ENCODE measurements around the gene UCP2. TPM values are rescaled to one million over a fixed set of nuclear protein-coding genes. Genes with fewer than 3 reads are reported as not detected.

The UCP2 gene
- total RNA-seq, 4 donors from 2014 or later, result 36.7 to 57.6 (median 39.6) TPM

- WGBS, 2 donors (ENCODE audit: low coverage in 1 of 2), result 81% methylated on average over 4 of the region's 4 CpGs; no CpG with 5 or more reads in 1 of the 2 donors
- Histone ChIP-seq H3K36me3 (no peaks in the 10 kb centered on the region), H3K27ac (no peak overlapping the region), H3K4me3 (no peak overlapping the region), H3K27me3 (no peaks in the 10 kb centered on the region), H3K9me3 (no peaks in the 10 kb centered on the region), H3K4me1 (peaks cover 0 to 13% (median 4%) of the 10 kb centered on the region in 4 donors)
- TF ChIP-seq EP300 (IDR thresholded peaks at IDR 0.05; ENCODE audit: low read depth) (no peak), CTCF (IDR thresholded peaks at IDR 0.05) (no peak), POLR2AphosphoS5 (IDR thresholded peaks at IDR 0.05) (no peak), POLR2A (IDR thresholded peaks at IDR 0.05) (no peak)
- intact Hi-C loops (cut with DNase I; ENCODE audit: low total_unique reads), result no loop called here
- in situ Hi-C loops (cut with MboI; ENCODE audit: low pct_ligation_motif_present in 1 of 4, low pct_unique_long_range_greater_than_20kb in 1 of 4, low sequenced_read_pairs in 3 of 4), result no loop called here
- DNase-seq, result no peak
Observed at GRCh38 chr11:73949246-73949645, 33.4 kb downstream of the UCP2 start.

DNA sequence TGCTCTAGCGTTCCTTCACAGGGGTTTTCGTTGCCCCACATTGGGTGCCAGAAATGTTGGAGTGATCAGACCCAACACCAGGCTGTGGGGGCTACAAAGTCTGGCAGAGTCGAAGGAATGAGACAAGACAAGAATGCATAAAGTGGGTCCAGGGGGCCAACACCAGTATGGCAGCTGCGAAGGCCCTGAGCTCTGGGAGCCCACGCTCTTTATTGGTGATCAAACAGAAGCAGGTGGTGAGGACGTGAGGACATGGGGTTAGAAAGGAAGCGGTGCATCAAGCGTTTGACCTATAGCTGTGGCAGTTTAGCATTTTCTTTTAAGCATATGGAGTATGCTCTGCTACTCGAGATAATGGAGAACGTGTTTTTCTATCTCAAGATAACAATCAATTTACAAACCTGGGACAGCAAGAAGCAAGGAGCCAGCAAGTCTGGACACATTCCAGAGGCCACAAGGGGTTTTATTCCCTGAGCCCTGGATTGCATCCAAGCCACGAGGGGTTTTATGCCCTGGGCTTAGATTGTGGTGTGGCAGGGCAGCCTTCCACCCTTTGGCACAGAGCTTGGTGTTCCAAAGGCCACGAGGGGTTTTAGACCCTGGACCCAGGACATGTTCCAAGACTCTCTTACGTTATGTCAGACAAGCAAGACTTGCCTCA lies 35.7 kb downstream of the UCP2 start:
- in situ Hi-C loops (cut with MboI; ENCODE audit: low pct_ligation_motif_present in 1 of 4, low pct_unique_long_range_greater_than_20kb in 1 of 4, low sequenced_read_pairs in 3 of 4) (no loop called here), intact Hi-C loops (cut with DNase I; ENCODE audit: low total_unique reads) (no loop called here)
- 81 to 83% methylated on average over 5 to 13 of the region's 13 CpGs for WGBS, 2 donors (ENCODE audit: low coverage in 1 of 2)
- H3K4me3 ChIP-seq, result no peak overlapping the region
- no peaks in the 10 kb centered on the region for H3K36me3 ChIP-seq
- no peaks in the 10 kb centered on the region for H3K9me3 ChIP-seq
- H3K4me1 ChIP-seq, result peaks cover 0 to 13% (median 4%) of the 10 kb centered on the region in 4 donors
- no peaks in the 10 kb centered on the region for H3K27me3 ChIP-seq
- no peak for DNase-seq
- no peak overlapping the region for H3K27ac ChIP-seq
- no peak for TF ChIP-seq CTCF (IDR thresholded peaks at IDR 0.05)
- no peak for TF ChIP-seq POLR2AphosphoS5 (IDR thresholded peaks at IDR 0.05)
- no peak for TF ChIP-seq EP300 (IDR thresholded peaks at IDR 0.05; ENCODE audit: low read depth)
- TF ChIP-seq POLR2A (IDR thresholded peaks at IDR 0.05), result no peak

DNA sequence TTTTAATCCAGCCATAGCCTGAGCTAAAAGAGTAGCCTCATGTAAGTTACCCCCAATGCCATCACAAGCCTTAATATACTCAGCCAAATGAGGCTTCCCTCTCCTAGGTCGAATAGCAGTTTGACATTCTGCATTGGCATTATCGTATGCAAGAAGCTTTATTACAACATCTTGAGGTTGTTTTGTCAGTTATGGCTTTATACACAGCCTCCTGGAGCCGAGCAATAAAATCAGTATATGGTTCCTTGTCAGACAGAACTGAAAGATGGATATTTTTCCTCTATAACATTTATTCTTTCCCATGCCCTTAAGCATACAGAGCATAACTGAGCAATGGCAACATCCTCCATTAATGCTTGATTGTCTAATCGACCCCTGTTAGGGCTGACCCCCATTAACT lies 37.2 kb downstream of the UCP2 start:
- in situ Hi-C loops (cut with MboI; ENCODE audit: low pct_ligation_motif_present in 1 of 4, low pct_unique_long_range_greater_than_20kb in 1 of 4, low sequenced_read_pairs in 3 of 4), result no loop called here
- Histone ChIP-seq H3K9me3 (no peaks in the 10 kb centered on the region), H3K27ac (no peak overlapping the region), H3K36me3 (no peaks in the 10 kb centered on the region), H3K27me3 (no peaks in the 10 kb centered on the region), H3K4me1 (peaks cover 0 to 13% (median 4%) of the 10 kb centered on the region in 4 donors), H3K4me3 (no peak overlapping the region)
- 12 to 42% methylated on average over 4 of the region's 4 CpGs for WGBS, 2 donors (ENCODE audit: low coverage in 1 of 2)
- intact Hi-C loops (cut with DNase I; ENCODE audit: low total_unique reads), result no loop called here
- TF ChIP-seq CTCF (IDR thresholded peaks at IDR 0.05), result no peak
- no peak for TF ChIP-seq EP300 (IDR thresholded peaks at IDR 0.05; ENCODE audit: low read depth)
- no peak for TF ChIP-seq POLR2A (IDR thresholded peaks at IDR 0.05)
- no peak for TF ChIP-seq POLR2AphosphoS5 (IDR thresholded peaks at IDR 0.05)
- DNase-seq, result no peak

DNA sequence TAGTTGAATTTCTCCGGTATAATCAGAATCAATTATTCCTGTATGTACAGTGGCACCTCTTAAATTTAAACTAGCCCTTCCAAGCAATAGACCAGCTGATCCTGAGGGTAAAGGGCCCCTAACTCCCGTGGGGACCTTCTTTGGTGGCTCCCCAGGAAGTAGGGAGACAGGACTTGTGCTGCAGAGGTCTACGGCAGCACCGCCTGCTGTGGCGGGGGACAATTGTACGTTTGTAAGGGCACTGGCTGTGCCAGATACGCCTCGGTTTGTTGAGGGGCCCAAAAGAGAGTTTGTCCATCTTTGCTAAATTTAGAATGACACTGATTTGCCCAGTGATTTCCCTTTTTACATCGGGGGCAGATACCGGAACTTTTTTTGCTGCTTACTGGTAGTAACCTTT lies 37.7 kb downstream of the UCP2 start:
- Histone ChIP-seq H3K4me3 (no peak overlapping the region), H3K9me3 (no peaks in the 10 kb centered on the region), H3K27me3 (no peaks in the 10 kb centered on the region), H3K4me1 (peaks cover 0 to 13% (median 4%) of the 10 kb centered on the region in 4 donors), H3K27ac (no peak overlapping the region), H3K36me3 (no peaks in the 10 kb centered on the region)
- no peak for DNase-seq
- in situ Hi-C loops (cut with MboI; ENCODE audit: low pct_ligation_motif_present in 1 of 4, low pct_unique_long_range_greater_than_20kb in 1 of 4, low sequenced_read_pairs in 3 of 4) (no loop called here), intact Hi-C loops (cut with DNase I; ENCODE audit: low total_unique reads) (no loop called here)
- WGBS, 2 donors (ENCODE audit: low coverage in 1 of 2), result 54 to 62% methylated on average over 4 to 10 of the region's 10 CpGs
- TF ChIP-seq POLR2AphosphoS5 (IDR thresholded peaks at IDR 0.05), result no peak

DNA sequence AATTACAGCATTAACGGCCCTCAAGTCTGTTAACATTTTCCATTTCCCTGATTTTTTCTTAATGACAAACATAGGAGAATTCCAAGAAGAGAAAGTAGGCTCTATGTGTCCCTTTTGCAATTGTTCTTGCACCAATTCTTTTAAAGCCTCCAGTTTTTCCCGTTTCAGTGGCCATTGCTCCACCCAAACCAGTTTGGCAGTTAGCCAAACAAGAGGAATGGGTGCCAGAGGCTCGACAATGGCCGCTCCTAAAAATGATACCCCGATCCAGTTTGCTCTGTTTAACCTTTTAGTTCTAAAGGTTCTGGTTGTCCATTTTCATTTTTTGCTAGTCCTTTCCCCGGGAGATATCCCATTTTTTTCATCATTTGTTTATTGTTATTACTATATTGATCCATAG lies 38.6 kb downstream of the UCP2 start:
- DNase-seq, result no peak
- in situ Hi-C loops (cut with MboI; ENCODE audit: low pct_ligation_motif_present in 1 of 4, low pct_unique_long_range_greater_than_20kb in 1 of 4, low sequenced_read_pairs in 3 of 4), result no loop called here
- TF ChIP-seq EP300 (IDR thresholded peaks at IDR 0.05; ENCODE audit: low read depth) (no peak), POLR2AphosphoS5 (IDR thresholded peaks at IDR 0.05) (no peak), POLR2A (IDR thresholded peaks at IDR 0.05) (no peak), CTCF (IDR thresholded peaks at IDR 0.05) (no peak)
- no peak overlapping the region for H3K4me3 ChIP-seq
- H3K36me3 ChIP-seq, result no peaks in the 10 kb centered on the region
- peaks cover 0 to 13% (median 4%) of the 10 kb centered on the region in 4 donors for H3K4me1 ChIP-seq
- H3K9me3 ChIP-seq, result peaks cover 0 to 4% of the 10 kb centered on the region in 2 donors
- no peaks in the 10 kb centered on the region for H3K27me3 ChIP-seq
- 68 to 70% methylated on average over 6 of the region's 6 CpGs for WGBS, 2 donors (ENCODE audit: low coverage in 1 of 2)
- intact Hi-C loops (cut with DNase I; ENCODE audit: low total_unique reads), result no loop called here
- H3K27ac ChIP-seq, result no peak overlapping the region

Measured in transverse colon (tissue), 4 donors.